ENCODE results near the gene CD96.
A peak's percentile ranks its signal among the peaks of the same experiment; 100 is the strongest.

Gene CD96

GRCh38 chr3:111615880-111616279, 73.9 kb downstream of the CD96 start:
- Histone ChIP-seq H3K27ac (replicated peaks; ENCODE audit: low read length) (no peak overlapping the region), H2BK120ac (ENCODE audit: low read depth, low read length) (no peak overlapping the region), H4K91ac (ENCODE audit: low read depth, low read length, poor library complexity) (no peak overlapping the region), H3K14ac (ENCODE audit: low read length) (no peak overlapping the region), H3K23ac (ENCODE audit: low read depth, low read length, poor library complexity) (no peak overlapping the region), H3K27me3 (ENCODE audit: control insufficient read depth in 3 of 3, insufficient read depth in 3 of 3, low read depth in 1 of 3, low read length in 3 of 3) (no peaks in the 10 kb centered on the region), H2AK5ac (ENCODE audit: low read depth, low read length) (no peak overlapping the region), H4K8ac (ENCODE audit: low read depth, low read length) (no peak overlapping the region), H3K36me3 (replicated peaks in 1 of 2; ENCODE audit: control insufficient read depth in 2 of 2, insufficient read depth in 2 of 2, low read length in 2 of 2) (no peaks in the 10 kb centered on the region), H3K4me3 (ENCODE audit: low read length in 2 of 2) (no peak overlapping the region), H3K9ac (ENCODE audit: low read depth, low read length, poor library complexity) (no peak overlapping the region), H3K79me1 (ENCODE audit: low read depth, low read length) (no peaks in the 10 kb centered on the region), H3K4me2 (ENCODE audit: insufficient read depth, low read length, poor library complexity, severe bottlenecking) (no peak overlapping the region), H2BK5ac (ENCODE audit: low read length) (no peak overlapping the region), H2BK15ac (ENCODE audit: low read length) (no peak overlapping the region), H3K4me1 (ENCODE audit: control insufficient read depth in 2 of 2, insufficient read depth in 1 of 2, low read depth in 1 of 2, low read length in 2 of 2) (no peaks in the 10 kb centered on the region), H3K9me3 (replicated peaks in 1 of 2; ENCODE audit: control insufficient read depth in 2 of 2, insufficient read depth in 1 of 2, low read depth in 1 of 2, low read length in 2 of 2) (peaks cover 0 to 8% of the 10 kb centered on the region in 2 donors), H2AFZ (ENCODE audit: low read length) (no peak overlapping the region), H3K18ac (ENCODE audit: low read length) (no peak overlapping the region), H2BK12ac (ENCODE audit: low read length) (no peak overlapping the region), H3K4ac (ENCODE audit: low read length) (no peak overlapping the region)
- no CpG with 5 or more reads among the region's 3 CpGs for WGBS, 2 donors (ENCODE audit: extremely low coverage in 2 of 2, insufficient read length in 2 of 2, insufficient replicate concordance in 1 of 2)
- no peak for DNase-seq (ENCODE audit: low spot score)

- Histone ChIP-seq H3K9ac (ENCODE audit: low read depth, low read length, poor library complexity) (no peak overlapping the region), H2AFZ (ENCODE audit: low read length) (no peak overlapping the region)
- WGBS, 2 donors (ENCODE audit: extremely low coverage in 2 of 2, insufficient read length in 2 of 2, insufficient replicate concordance in 1 of 2): no CpG with 5 or more reads among the region's 6 CpGs
These were observed 74.6 kb downstream of the CD96 start for GRCh38 chr3:111616417-111617105.

GRCh38 chr3:111617406-111617805, 75.4 kb downstream of the CD96 start:
- no peak overlapping the region for H2BK15ac ChIP-seq (ENCODE audit: low read length)
- H3K18ac ChIP-seq (ENCODE audit: low read length): no peak overlapping the region
- H3K36me3 ChIP-seq (replicated peaks in 1 of 2; ENCODE audit: control insufficient read depth in 2 of 2, insufficient read depth in 2 of 2, low read length in 2 of 2): no peaks in the 10 kb centered on the region
- no peak overlapping the region for H2BK12ac ChIP-seq (ENCODE audit: low read length)
- no CpG with 5 or more reads among the region's 3 CpGs for WGBS, 2 donors (ENCODE audit: extremely low coverage in 2 of 2, insufficient read length in 2 of 2, insufficient replicate concordance in 1 of 2)
- H3K4me3 ChIP-seq (ENCODE audit: low read length in 2 of 2): no peak overlapping the region
- no peak overlapping the region for H2AFZ ChIP-seq (ENCODE audit: low read length)
- H2BK5ac ChIP-seq (ENCODE audit: low read length): no peak overlapping the region
- H3K23ac ChIP-seq (ENCODE audit: low read depth, low read length, poor library complexity): no peak overlapping the region
- H4K8ac ChIP-seq (ENCODE audit: low read depth, low read length): no peak overlapping the region
- H3K9ac ChIP-seq (ENCODE audit: low read depth, low read length, poor library complexity): no peak overlapping the region
- H4K91ac ChIP-seq (ENCODE audit: low read depth, low read length, poor library complexity): no peak overlapping the region
- H3K27me3 ChIP-seq (ENCODE audit: control insufficient read depth in 3 of 3, insufficient read depth in 3 of 3, low read depth in 1 of 3, low read length in 3 of 3): no peaks in the 10 kb centered on the region
- DNase-seq (ENCODE audit: low spot score): no peak
- no peak overlapping the region for H3K27ac ChIP-seq (replicated peaks; ENCODE audit: low read length)
- H3K9me3 ChIP-seq (replicated peaks in 1 of 2; ENCODE audit: control insufficient read depth in 2 of 2, insufficient read depth in 1 of 2, low read depth in 1 of 2, low read length in 2 of 2): peaks cover 0 to 8% of the 10 kb centered on the region in 2 donors
- no peak overlapping the region for H2AK5ac ChIP-seq (ENCODE audit: low read depth, low read length)
- no peak overlapping the region for H3K14ac ChIP-seq (ENCODE audit: low read length)
- H3K4me2 ChIP-seq (ENCODE audit: insufficient read depth, low read length, poor library complexity, severe bottlenecking): no peak overlapping the region
- no peaks in the 10 kb centered on the region for H3K79me1 ChIP-seq (ENCODE audit: low read depth, low read length)
- H3K4ac ChIP-seq (ENCODE audit: low read length): no peak overlapping the region
- no peak overlapping the region for H2BK120ac ChIP-seq (ENCODE audit: low read depth, low read length)
- H3K4me1 ChIP-seq (ENCODE audit: control insufficient read depth in 2 of 2, insufficient read depth in 1 of 2, low read depth in 1 of 2, low read length in 2 of 2): no peaks in the 10 kb centered on the region

More at GRCh38 chr3:111616417-111617105, 74.6 kb downstream of the CD96 start:
- no peak overlapping the region for H2AK5ac ChIP-seq (ENCODE audit: low read depth, low read length)
- no peaks in the 10 kb centered on the region for H3K4me1 ChIP-seq (ENCODE audit: control insufficient read depth in 2 of 2, insufficient read depth in 1 of 2, low read depth in 1 of 2, low read length in 2 of 2)
- H3K23ac ChIP-seq (ENCODE audit: low read depth, low read length, poor library complexity): peak overlapping the region; percentile 17
- peak overlapping the region in 1 of 2 donors; percentile 28 for H3K4me3 ChIP-seq (ENCODE audit: low read length in 2 of 2)
- no peaks in the 10 kb centered on the region for H3K79me1 ChIP-seq (ENCODE audit: low read depth, low read length)
- H3K4me2 ChIP-seq (ENCODE audit: insufficient read depth, low read length, poor library complexity, severe bottlenecking): no peak overlapping the region
- DNase-seq (ENCODE audit: low spot score): no peak
- no peak overlapping the region for H2BK5ac ChIP-seq (ENCODE audit: low read length)
- peak overlapping the region; percentile 72 for H3K18ac ChIP-seq (ENCODE audit: low read length)
- H3K4ac ChIP-seq (ENCODE audit: low read length): no peak overlapping the region
- no peaks in the 10 kb centered on the region for H3K27me3 ChIP-seq (ENCODE audit: control insufficient read depth in 3 of 3, insufficient read depth in 3 of 3, low read depth in 1 of 3, low read length in 3 of 3)
- no peak overlapping the region for H4K91ac ChIP-seq (ENCODE audit: low read depth, low read length, poor library complexity)
- H2BK12ac ChIP-seq (ENCODE audit: low read length): peak overlapping the region; percentile 43
- H3K9me3 ChIP-seq (replicated peaks in 1 of 2; ENCODE audit: control insufficient read depth in 2 of 2, insufficient read depth in 1 of 2, low read depth in 1 of 2, low read length in 2 of 2): peaks cover 0 to 8% of the 10 kb centered on the region in 2 donors
- no peaks in the 10 kb centered on the region for H3K36me3 ChIP-seq (replicated peaks in 1 of 2; ENCODE audit: control insufficient read depth in 2 of 2, insufficient read depth in 2 of 2, low read length in 2 of 2)
- H2BK15ac ChIP-seq (ENCODE audit: low read length): no peak overlapping the region
- H2BK120ac ChIP-seq (ENCODE audit: low read depth, low read length): no peak overlapping the region
- no peak overlapping the region for H3K14ac ChIP-seq (ENCODE audit: low read length)
- no peak overlapping the region for H4K8ac ChIP-seq (ENCODE audit: low read depth, low read length)
- H3K27ac ChIP-seq (replicated peaks; ENCODE audit: low read length): no peak overlapping the region

GRCh38 chr3:111617912-111618601, 76.1 kb downstream of the CD96 start:
- no peaks in the 10 kb centered on the region for H3K4me1 ChIP-seq (ENCODE audit: control insufficient read depth in 2 of 2, insufficient read depth in 1 of 2, low read depth in 1 of 2, low read length in 2 of 2)
- H3K27ac ChIP-seq (replicated peaks; ENCODE audit: low read length): no peak overlapping the region

More at GRCh38 chr3:111617912-111618601, 76.1 kb downstream of the CD96 start:
- Histone ChIP-seq H3K4me3 (ENCODE audit: low read length in 2 of 2) (peak overlapping the region in 1 of 2 donors; percentile 63), H2BK12ac (ENCODE audit: low read length) (no peak overlapping the region), H3K14ac (ENCODE audit: low read length) (peak overlapping the region; percentile 43), H3K79me1 (ENCODE audit: low read depth, low read length) (no peaks in the 10 kb centered on the region), H2BK15ac (ENCODE audit: low read length) (no peak overlapping the region), H3K23ac (ENCODE audit: low read depth, low read length, poor library complexity) (no peak overlapping the region), H3K27me3 (ENCODE audit: control insufficient read depth in 3 of 3, insufficient read depth in 3 of 3, low read depth in 1 of 3, low read length in 3 of 3) (no peaks in the 10 kb centered on the region), H3K4ac (ENCODE audit: low read length) (no peak overlapping the region), H2BK120ac (ENCODE audit: low read depth, low read length) (no peak overlapping the region), H2BK5ac (ENCODE audit: low read length) (no peak overlapping the region), H3K18ac (ENCODE audit: low read length) (no peak overlapping the region), H4K8ac (ENCODE audit: low read depth, low read length) (no peak overlapping the region), H2AK5ac (ENCODE audit: low read depth, low read length) (no peak overlapping the region), H3K4me2 (ENCODE audit: insufficient read depth, low read length, poor library complexity, severe bottlenecking) (no peak overlapping the region), H4K91ac (ENCODE audit: low read depth, low read length, poor library complexity) (no peak overlapping the region), H3K9ac (ENCODE audit: low read depth, low read length, poor library complexity) (peak overlapping the region; percentile 79), H3K36me3 (replicated peaks in 1 of 2; ENCODE audit: control insufficient read depth in 2 of 2, insufficient read depth in 2 of 2, low read length in 2 of 2) (no peaks in the 10 kb centered on the region), H2AFZ (ENCODE audit: low read length) (no peak overlapping the region), H3K9me3 (replicated peaks in 1 of 2; ENCODE audit: control insufficient read depth in 2 of 2, insufficient read depth in 1 of 2, low read depth in 1 of 2, low read length in 2 of 2) (peaks cover 0 to 8% of the 10 kb centered on the region in 2 donors)
- no peak for DNase-seq (ENCODE audit: low spot score)
- WGBS, 2 donors (ENCODE audit: extremely low coverage in 2 of 2, insufficient read length in 2 of 2, insufficient replicate concordance in 1 of 2): no CpG with 5 or more reads among the region's 5 CpGs
